EL (cell line): ENCODE results near the gene PARVG.
A peak's percentile ranks its signal among the peaks of the same experiment; 100 is the strongest.

Experiments used
- DNase-seq: peaks from one replicate; pipeline ENCODE4 v3.0.0-alpha.2; 2016

The PARVG gene

GRCh38 chr22:44197271-44197670 is 16.5 kb downstream of the PARVG start:
- no peak for DNase-seq

DNA sequence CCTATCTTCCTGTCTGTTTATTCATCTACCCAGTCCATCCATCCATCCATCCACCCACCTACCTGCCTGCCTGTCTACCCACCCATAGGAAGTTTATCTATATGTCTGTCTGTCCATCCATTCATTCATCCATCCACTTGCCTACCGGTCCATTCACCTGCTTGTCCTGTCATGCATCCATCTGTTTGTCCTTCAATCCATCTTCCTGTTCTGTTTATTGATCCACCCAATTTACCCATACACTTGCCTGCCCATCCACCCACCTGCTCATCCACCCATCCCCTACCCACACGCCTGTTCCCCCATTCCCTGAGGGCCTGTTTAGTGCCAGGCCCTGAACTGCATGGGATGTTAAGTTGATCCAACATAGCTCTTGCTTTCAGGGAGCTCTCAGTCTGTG is 18.4 kb downstream of the PARVG start:
- no peak for DNase-seq

GRCh38 chr22:44199866-44200265 is 19.1 kb downstream of the PARVG start:
- DNase-seq, result no peak

DNA sequence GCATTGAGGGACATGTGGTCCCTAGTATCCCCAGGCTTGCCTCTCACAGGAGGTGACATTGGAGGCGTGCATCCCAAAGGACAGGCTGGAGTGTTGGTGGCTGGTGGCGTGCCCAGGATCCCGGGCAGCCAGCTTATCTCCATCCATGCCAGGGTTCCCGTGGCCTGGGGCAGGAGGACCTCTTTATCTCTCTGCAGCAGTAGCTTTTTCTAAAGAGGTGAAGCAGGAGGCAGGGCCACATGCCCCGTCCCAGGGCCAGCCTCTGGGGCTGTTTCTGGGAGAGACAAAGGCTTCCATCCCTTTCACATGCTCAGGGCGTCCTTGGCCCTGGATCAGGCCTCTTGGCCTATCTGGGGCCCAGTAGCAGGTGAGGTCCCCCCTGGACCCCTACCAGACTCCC is 19.7 kb downstream of the PARVG start:
- no peak for DNase-seq

DNA sequence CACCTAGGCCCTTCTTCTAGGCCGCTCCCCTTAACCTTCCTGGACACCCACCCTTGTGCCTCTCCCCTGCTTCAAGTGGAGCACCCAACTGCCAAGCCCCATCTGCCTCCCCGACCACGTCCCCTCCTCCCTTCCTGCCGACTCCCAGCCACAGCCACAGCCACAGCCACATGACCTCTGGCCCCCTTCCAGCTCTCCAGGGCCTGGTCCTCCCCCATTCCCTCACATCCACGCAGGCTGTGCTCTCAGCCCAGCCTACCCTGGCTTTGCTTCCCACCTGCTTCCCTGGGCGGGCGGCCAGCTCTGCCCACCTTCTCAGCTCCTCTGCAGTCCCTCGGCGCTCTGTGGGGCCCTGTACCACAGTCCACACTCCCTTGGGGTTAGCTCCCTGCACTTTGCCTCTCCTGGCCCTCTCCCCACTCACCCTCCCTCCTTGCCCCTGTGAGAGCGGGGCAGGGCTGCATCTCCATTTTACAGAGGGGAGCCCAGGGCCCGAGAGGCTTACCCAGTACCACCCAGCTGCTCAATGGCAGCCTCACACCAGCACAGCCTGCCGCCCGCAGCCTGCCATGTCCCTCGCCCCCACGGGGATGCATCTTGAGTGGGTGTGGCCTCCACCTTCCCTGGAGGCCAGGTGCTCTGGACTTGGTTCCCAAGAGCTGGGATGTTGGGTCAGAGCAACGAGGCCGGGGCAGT is 20.3 kb downstream of the PARVG start:
- DNase-seq, result no peak

- no peak for DNase-seq
Measured at GRCh38 chr22:44201665-44202064, 20.9 kb downstream of the PARVG start.

- DNase-seq, result peak; percentile 81
Measured at GRCh38 chr22:44202261-44202789, 21.6 kb downstream of the PARVG start.

DNA sequence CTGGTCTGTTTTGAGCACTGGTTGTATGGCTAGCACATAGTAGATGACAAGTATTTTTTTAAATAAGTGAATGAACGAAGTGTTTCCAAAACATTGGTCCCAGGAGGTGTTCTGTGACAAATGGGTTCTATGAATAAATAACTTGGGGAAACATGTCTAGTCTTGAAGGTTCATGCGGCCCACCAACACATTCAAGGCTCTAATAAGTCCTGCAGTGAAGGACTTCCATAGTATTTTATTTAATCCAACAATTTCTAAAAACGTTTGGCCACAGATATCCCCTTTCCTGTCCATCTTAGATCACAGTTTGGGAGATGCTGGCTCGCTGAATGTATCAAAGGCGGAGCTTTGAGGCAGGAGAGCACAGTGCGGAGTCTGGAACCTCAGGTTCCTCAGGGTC is 22.5 kb downstream of the PARVG start:
- no peak for DNase-seq

- DNase-seq, result no peak
Measured at GRCh38 chr22:44204739-44205515, 24.2 kb downstream of the PARVG start.

GRCh38 chr22:44205516-44206329 is 25.0 kb downstream of the PARVG start:
- DNase-seq, result no peak

DNA sequence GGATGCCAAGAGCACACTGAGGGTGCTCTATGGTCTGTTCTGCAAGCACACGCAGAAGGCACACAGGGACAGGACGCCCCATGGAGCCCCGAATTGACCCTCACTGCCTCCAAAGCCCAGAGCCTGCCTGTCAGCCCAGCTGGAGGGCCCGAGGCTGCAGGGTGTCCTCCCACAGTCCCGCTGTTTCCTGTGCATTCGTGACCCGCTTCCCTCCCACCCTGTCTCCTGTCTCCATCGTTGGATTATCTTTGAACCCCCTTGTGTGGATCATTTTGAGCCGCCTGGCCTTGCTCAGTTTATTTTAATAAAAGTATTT is 25.6 kb downstream of the PARVG start:
- no peak for DNase-seq

DNA sequence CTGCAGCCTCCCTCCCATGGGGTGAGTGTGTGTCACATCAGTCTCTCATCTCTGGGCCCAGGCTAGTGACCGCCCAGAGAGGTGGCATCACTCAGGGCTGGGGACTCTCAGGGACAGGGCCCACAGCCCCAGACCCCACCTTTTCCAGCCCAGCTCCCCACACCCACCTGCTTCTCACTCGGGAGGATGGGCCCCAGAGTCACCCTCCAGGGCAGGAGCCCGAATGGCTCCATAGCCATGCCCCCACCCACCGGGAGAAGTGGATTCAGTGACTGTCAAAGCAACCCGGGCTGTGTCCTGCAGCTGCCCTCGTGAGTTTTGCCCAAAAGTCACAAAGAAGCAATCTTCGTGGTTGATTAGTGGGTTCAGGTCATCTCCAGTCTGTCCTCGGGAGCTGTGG is 26.0 kb downstream of the PARVG start:
- DNase-seq, result no peak

- no peak for DNase-seq
Measured at GRCh38 chr22:44207173-44207980, 26.7 kb downstream of the PARVG start.

DNA sequence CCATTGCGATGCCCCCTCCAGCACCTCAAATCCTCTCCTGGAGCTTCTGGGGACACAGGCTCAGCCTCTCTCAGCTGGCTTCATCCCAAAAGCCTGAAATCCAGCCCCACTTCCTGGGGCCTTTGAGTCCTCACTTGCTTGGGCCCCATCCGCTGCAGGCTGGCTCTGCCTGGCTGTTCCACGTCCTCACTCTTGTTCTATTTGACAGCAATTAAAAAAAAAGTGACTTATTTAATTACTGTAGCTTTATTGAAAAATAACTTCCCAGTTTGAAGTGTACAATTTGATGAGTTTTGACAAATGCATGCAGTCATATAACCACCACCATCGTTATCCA is 27.2 kb downstream of the PARVG start:
- DNase-seq, result no peak

GRCh38 chr22:44209343-44209742 is 28.6 kb downstream of the PARVG start:
- no peak for DNase-seq

DNA sequence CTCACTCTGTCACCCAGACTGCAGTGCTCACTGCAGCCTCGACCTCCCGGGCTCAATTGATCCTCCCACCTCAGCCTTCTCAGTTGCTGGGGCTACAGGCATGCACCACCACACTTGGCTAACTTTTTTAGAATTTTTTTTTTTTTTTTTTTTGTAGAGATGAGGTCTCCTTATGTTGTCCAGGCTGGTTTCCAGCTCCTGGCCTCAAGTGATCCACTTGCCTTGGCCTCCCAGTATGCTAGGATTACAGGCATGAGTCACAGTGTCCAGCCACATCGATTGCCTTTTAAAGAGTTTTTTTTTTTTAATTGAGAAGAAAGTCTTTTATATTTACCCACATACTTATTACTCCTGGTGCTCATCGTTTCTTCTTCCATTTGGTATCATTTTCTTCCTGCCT is 30.0 kb downstream of the PARVG start:
- DNase-seq, result no peak

GRCh38 chr22:44211256-44211945 is 30.7 kb downstream of the PARVG start:
- DNase-seq, result no peak

GRCh38 chr22:44211946-44212930 is 31.5 kb downstream of the PARVG start:
- no peak for DNase-seq

GRCh38 chr22:44212936-44213335 is 32.2 kb downstream of the PARVG start:
- DNase-seq, result no peak

DNA sequence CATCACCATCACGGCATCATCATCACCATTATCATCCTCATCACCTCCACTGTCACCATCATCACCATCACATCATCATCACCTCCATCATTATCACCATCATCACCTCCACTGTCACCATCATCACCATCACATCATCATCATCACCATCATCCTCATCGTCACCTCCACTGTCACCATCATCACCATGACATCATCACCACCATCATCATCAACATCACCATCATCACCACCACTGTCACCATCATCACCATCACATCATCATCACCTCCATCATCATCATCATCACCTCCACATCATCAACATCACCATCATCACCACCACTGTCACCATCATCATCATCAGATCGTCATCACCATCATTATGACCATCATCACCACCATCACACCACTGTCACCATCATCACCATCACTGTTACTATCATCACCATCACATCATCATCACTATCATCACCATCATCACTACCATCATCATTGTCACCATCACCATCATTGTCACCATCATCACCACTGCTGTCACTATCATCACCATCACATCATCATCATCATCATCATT is 32.8 kb downstream of the PARVG start:
- no peak for DNase-seq

DNA sequence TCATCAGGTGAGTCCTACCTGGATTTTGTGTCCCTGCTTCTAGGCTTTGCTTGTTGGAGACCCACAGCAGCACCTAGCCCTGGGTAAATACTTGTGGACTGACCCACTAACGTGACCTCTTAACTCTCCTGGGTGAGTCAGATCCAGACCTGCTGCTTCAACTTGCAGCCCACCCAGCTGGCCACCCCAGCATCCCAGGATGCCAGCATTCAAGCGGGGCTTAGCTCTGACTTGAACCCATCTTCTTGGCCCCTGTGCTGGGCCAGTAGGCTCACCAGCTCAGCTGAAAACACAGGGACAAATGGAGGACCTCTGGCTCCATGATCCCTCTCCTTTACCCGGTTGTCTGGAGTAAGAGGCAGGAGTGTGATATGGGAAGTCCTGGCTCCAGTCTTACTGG is 33.5 kb downstream of the PARVG start:
- DNase-seq, result no peak
